Small intestine (tissue), 7 donors: Measurements from ENCODE around the gene CFAP100. TPM values are rescaled to one million over a fixed set of nuclear protein-coding genes. Genes with fewer than 3 reads are reported as not detected.

Experiments
- DNase-seq, 2 donors: peaks; one replicate each; pipeline versions ENCODE4 v3.0.0 to v3.0.0-alpha.2; 2013
- FAIRE-seq: peaks from 2 replicates; lab custom pipeline; 2012; peaks lifted over from hg19 to GRCh38; lab: Jason Lieb, UNC
- H3K27ac ChIP-seq, 3 donors: one replicate each; pipeline ENCODE4 v1.5.1; 2013; ENCODE audit warnings: low read length in 2 of 3, mild to moderate bottlenecking in 2 of 3, control low read depth in 1 of 3, inconsistent platforms in 1 of 3, low read depth in 1 of 3, moderate library complexity in 1 of 3
- H3K27me3 ChIP-seq, 3 donors: one replicate each; pipeline ENCODE4 v1.6.1; 2013; ENCODE audit warnings: low read length in 3 of 3, inconsistent platforms in 1 of 3; ENCODE audit not compliant: control insufficient read depth in 3 of 3, insufficient read depth in 3 of 3
- H3K36me3 ChIP-seq, 3 donors: one replicate each; pipeline ENCODE4 v1.6.1; 2013; ENCODE audit warnings: low read length in 3 of 3, inconsistent platforms in 1 of 3, low read depth in 1 of 3, mild to moderate bottlenecking in 1 of 3, moderate library complexity in 1 of 3; ENCODE audit not compliant: control insufficient read depth in 3 of 3, insufficient read depth in 2 of 3
- H3K4me1 ChIP-seq, 3 donors: one replicate each; pipeline ENCODE4 v1.6.1; 2013; ENCODE audit warnings: low read length in 2 of 3, inconsistent platforms in 1 of 3, low read depth in 1 of 3, mild to moderate bottlenecking in 1 of 3, moderate library complexity in 1 of 3; ENCODE audit not compliant: control insufficient read depth in 3 of 3, insufficient read depth in 2 of 3
- H3K4me3 ChIP-seq, 3 donors: one replicate each; pipeline ENCODE4 v1.5.1; 2013; ENCODE audit warnings: low read length in 3 of 3, control low read depth in 1 of 3, inconsistent platforms in 1 of 3, low read depth in 1 of 3, mild to moderate bottlenecking in 1 of 3, moderate library complexity in 1 of 3
- H3K9me3 ChIP-seq, 2 donors: one replicate each; pipeline ENCODE4 v1.6.1; 2013; ENCODE audit warnings: low read depth in 1 of 2, low read length in 1 of 2; ENCODE audit not compliant: control insufficient read depth in 2 of 2, insufficient read depth in 1 of 2
- WGBS, 3 donors: extraction: QIAGEN DNeasy Blood & Tissue Kit; methylation state at CpG; one replicate each; pipeline ENCODE4 v1.1.7; 2013; 5-methylcytosine and 5-hydroxymethylcytosine counted together
- polyA plus RNA-seq, 4 donors: library from polyadenylated mRNA; stranded (reverse) in 3 of 4; unstranded in 1 of 4; fragments of 200-250 nt in 3 of 4; fragments of 120-200 nt in 1 of 4; gene quantifications; one replicate each; pipeline versions ENCODE4 v1.2.1 to v1.2.3, GENCODE V29; 2013
- donor health status: healthy with polysubstance abuse.
- donor health status: control.
- donor health status: control.
- donor health status: Bipolar disorder and iron deficiency.
- donor health status: healthy.

Gene CFAP100
- polyA plus RNA-seq, 4 donors: 0.53 TPM; not detected in 3

GRCh38 chr3:126349611-126350501, 44.9 kb upstream of the CFAP100 start:
- DNase-seq: no peak

GRCh38 chr3:126350502-126351085, 44.1 kb upstream of the CFAP100 start:
- Histone ChIP-seq H3K9me3 (no peaks in the 10 kb centered on the region), H3K27me3 (no peaks in the 10 kb centered on the region), H3K4me1 (peaks cover 0 to 4% (median 0%) of the 10 kb centered on the region in 3 donors), H3K27ac (no peak overlapping the region), H3K4me3 (no peak overlapping the region), H3K36me3 (no peaks in the 10 kb centered on the region)
- FAIRE-seq (no peak), DNase-seq (no peak)
- 81 to 87% (median 84%) methylated on average over 9 of the region's 9 CpGs for WGBS, 3 donors

More at GRCh38 chr3:126349611-126350501, 44.9 kb upstream of the CFAP100 start:
- Histone ChIP-seq H3K9me3 (no peaks in the 10 kb centered on the region), H3K27me3 (no peaks in the 10 kb centered on the region), H3K36me3 (no peaks in the 10 kb centered on the region), H3K27ac (no peak overlapping the region), H3K4me3 (no peak overlapping the region), H3K4me1 (no peaks in the 10 kb centered on the region)
- WGBS, 3 donors: 63 to 70% (median 66%) methylated on average over 15 of the region's 15 CpGs
- no peak for FAIRE-seq

- Histone ChIP-seq H3K4me3 (no peak overlapping the region), H3K36me3 (no peaks in the 10 kb centered on the region), H3K27ac (no peak overlapping the region), H3K4me1 (peaks cover 0 to 10% (median 0%) of the 10 kb centered on the region in 3 donors), H3K9me3 (no peaks in the 10 kb centered on the region), H3K27me3 (peaks cover 0 to 3% (median 0%) of the 10 kb centered on the region in 3 donors)
- no peak for FAIRE-seq
- 83 to 87% (median 86%) methylated on average over 10 of the region's 10 CpGs for WGBS, 3 donors
- DNase-seq: no peak
Measured at GRCh38 chr3:126351086-126351770, 43.5 kb upstream of the CFAP100 start.

GRCh38 chr3:126351771-126352475, 42.8 kb upstream of the CFAP100 start:
- DNase-seq: no peak
- Histone ChIP-seq H3K9me3 (no peaks in the 10 kb centered on the region), H3K27ac (no peak overlapping the region), H3K36me3 (no peaks in the 10 kb centered on the region), H3K27me3 (peaks cover 0 to 8% (median 0%) of the 10 kb centered on the region in 3 donors), H3K4me1 (peaks cover 0 to 15% (median 0%) of the 10 kb centered on the region in 3 donors), H3K4me3 (no peak overlapping the region)
- no peak for FAIRE-seq
- WGBS, 3 donors: 88 to 93% (median 91%) methylated on average over 15 to 18 of the region's 18 CpGs

GRCh38 chr3:126352476-126353454, 41.9 kb upstream of the CFAP100 start:
- WGBS, 3 donors: 85 to 91% (median 86%) methylated on average over 26 to 27 of the region's 27 CpGs
- DNase-seq (no peak), FAIRE-seq (no peak)
- peaks cover 0 to 11% (median 0%) of the 10 kb centered on the region in 3 donors for H3K27me3 ChIP-seq
- H3K27ac ChIP-seq: no peak overlapping the region
- no peaks in the 10 kb centered on the region for H3K9me3 ChIP-seq
- H3K36me3 ChIP-seq: no peaks in the 10 kb centered on the region
- H3K4me3 ChIP-seq: no peak overlapping the region
- H3K4me1 ChIP-seq: peaks cover 0 to 18% (median 0%) of the 10 kb centered on the region in 3 donors

- FAIRE-seq (no peak), DNase-seq (no peak)
- Histone ChIP-seq H3K4me3 (no peak overlapping the region), H3K9me3 (peaks cover 0 to 3% of the 10 kb centered on the region in 2 donors), H3K27me3 (peaks cover 0 to 22% (median 3%) of the 10 kb centered on the region in 3 donors), H3K4me1 (peaks cover 0 to 20% (median 0%) of the 10 kb centered on the region in 3 donors), H3K36me3 (no peaks in the 10 kb centered on the region), H3K27ac (no peak overlapping the region)
- WGBS, 3 donors: 81 to 91% (median 88%) methylated on average over 8 of the region's 8 CpGs
Measured at GRCh38 chr3:126353694-126354321, 40.9 kb upstream of the CFAP100 start.

- Histone ChIP-seq H3K36me3 (no peaks in the 10 kb centered on the region), H3K4me3 (no peak overlapping the region), H3K27ac (no peak overlapping the region), H3K27me3 (peaks cover 0 to 29% (median 5%) of the 10 kb centered on the region in 3 donors), H3K9me3 (peaks cover 0 to 6% of the 10 kb centered on the region in 2 donors), H3K4me1 (peaks cover 0 to 20% (median 0%) of the 10 kb centered on the region in 3 donors)
- no peak for DNase-seq
- 84 to 88% (median 86%) methylated on average over 7 of the region's 7 CpGs for WGBS, 3 donors
- FAIRE-seq: no peak
Measured at GRCh38 chr3:126354776-126355175, 39.9 kb upstream of the CFAP100 start.
